GM23338 (cell line): Measurements from ENCODE around the gene ABCC6. TPM values are rescaled to one million over a fixed set of nuclear protein-coding genes. Genes with fewer than 3 reads are reported as not detected.

Source experiments
- ATAC-seq: fragments of 200-7000 bp; cut with Tn5 transposase; 3 replicates; pipeline ENCODE4 v1.9.1; 2020
- DNase-seq: peaks from one replicate; pipeline ENCODE4 v3.0.0-alpha.2; 2015; ENCODE audit warnings: low spot score
- H2AFZ ChIP-seq: fragments of 200-600 bp; sonication (generic); 2 replicates; pipeline ENCODE4 v1.8.0; 2016; ENCODE audit warnings: antibody characterized with exemption, mild to moderate bottlenecking, moderate library complexity
- H3F3A ChIP-seq: fragments of 200-600 bp; sonication (generic); replicated peaks from 2 replicates; pipeline ENCODE4 v1.8.0; 2017; ENCODE audit warnings: antibody characterized with exemption, mixed run types, low read depth
- H3K27ac ChIP-seq: fragments of 200-600 bp; sonication (generic); 2 replicates; pipeline ENCODE4 v1.6.1; 2016; ENCODE audit warnings: low read depth
- H3K27me3 ChIP-seq: fragments of 200-600 bp; sonication (generic); 2 replicates; pipeline ENCODE4 v1.8.0; 2016; ENCODE audit warnings: mild to moderate bottlenecking, mixed run types, moderate library complexity; ENCODE audit not compliant: insufficient read depth
- H3K36me3 ChIP-seq: fragments of 200-600 bp; sonication (generic); 2 replicates; pipeline ENCODE4 v1.8.0; 2016; ENCODE audit warnings: mild to moderate bottlenecking; ENCODE audit not compliant: insufficient read depth
- H3K4me1 ChIP-seq: fragments of 200-600 bp; sonication (generic); 2 replicates; pipeline ENCODE4 v1.8.0; 2016; ENCODE audit warnings: mild to moderate bottlenecking, moderate library complexity; ENCODE audit not compliant: insufficient read depth
- H3K4me2 ChIP-seq: fragments of 200-600 bp; sonication (generic); 2 replicates; pipeline ENCODE4 v1.7.1; 2017; ENCODE audit warnings: mixed run types
- H3K4me3 ChIP-seq: fragments of 200-600 bp; sonication (generic); 2 replicates; pipeline ENCODE4 v1.6.1; 2016; ENCODE audit warnings: mixed run types
- H3K79me2 ChIP-seq: fragments of 200-600 bp; sonication (generic); replicated peaks from 2 replicates; pipeline ENCODE4 v1.8.0; 2017; ENCODE audit warnings: mild to moderate bottlenecking; ENCODE audit not compliant: insufficient read depth
- H3K9me2 ChIP-seq: fragments of 200-600 bp; sonication (generic); 2 replicates; pipeline ENCODE4 v1.8.0; 2017; ENCODE audit not compliant: insufficient read depth
- H4K20me1 ChIP-seq: fragments of 200-600 bp; sonication (generic); replicated peaks from 2 replicates; pipeline ENCODE4 v1.8.0; 2017; ENCODE audit warnings: mild to moderate bottlenecking; ENCODE audit not compliant: insufficient read depth
- H3K27ac Mint-ChIP-seq: 2 replicates; pipeline ENCODE4 v1.8.0; 2020; ENCODE audit warnings: inconsistent platforms, mild to moderate bottlenecking, moderate library complexity, mixed read lengths
- H3K27me3 Mint-ChIP-seq: 3 replicates; pipeline ENCODE4 v1.8.0; 2022; ENCODE audit warnings: low read depth, mild to moderate bottlenecking, moderate library complexity, mixed read lengths, inconsistent platforms; ENCODE audit not compliant: insufficient read depth, poor library complexity
- H3K36me3 Mint-ChIP-seq: 3 replicates; pipeline ENCODE4 v1.8.0; 2021; ENCODE audit warnings: low read depth, mild to moderate bottlenecking, inconsistent platforms, moderate library complexity, mixed read lengths
- H3K4me1 Mint-ChIP-seq: 3 replicates; pipeline ENCODE4 v1.8.0; 2020; ENCODE audit warnings: mild to moderate bottlenecking, inconsistent platforms, mixed read lengths
- H3K4me3 Mint-ChIP-seq: 3 replicates; pipeline ENCODE4 v1.8.0; 2021; ENCODE audit warnings: moderate library complexity, mild to moderate bottlenecking, inconsistent platforms, mixed read lengths
- H3K9me3 Mint-ChIP-seq: 3 replicates; pipeline ENCODE4 v1.8.0; 2020; ENCODE audit warnings: moderate library complexity, mild to moderate bottlenecking, inconsistent platforms, mixed read lengths
- CREB1 ChIP-seq: fragments of 250-450 bp; sonication (Bioruptor Pico); IDR thresholded peaks from 2 replicates; pipeline ENCODE4 v1.5.0; 2020; ENCODE audit warnings: low read depth, mild to moderate bottlenecking, moderate library complexity
- EZH2 ChIP-seq: fragments of 200-600 bp; sonication (generic); IDR thresholded peaks from one replicate; pipeline ENCODE4 v1.8.0; 2017; ENCODE audit warnings: antibody characterized with exemption, mild to moderate bottlenecking, low read depth; ENCODE audit not compliant: unreplicated experiment
- EZH2phosphoT487 ChIP-seq: fragments of 200-600 bp; sonication (generic); IDR thresholded peaks from one replicate; pipeline ENCODE4 v1.8.1; 2018; ENCODE audit warnings: antibody characterized with exemption; ENCODE audit not compliant: unreplicated experiment
- JUNB ChIP-seq: IDR thresholded peaks from one replicate; pipeline ENCODE4 v1.6.1; 2016; ENCODE audit warnings: antibody characterized with exemption; ENCODE audit not compliant: unreplicated experiment
- NANOG ChIP-seq: IDR thresholded peaks from 2 replicates; pipeline ENCODE4 v1.6.1; 2016; ENCODE audit warnings: antibody characterized with exemption, borderline replicate concordance
- POLR2AphosphoS5 ChIP-seq: IDR thresholded peaks from 2 replicates; pipeline ENCODE4 v1.6.1; 2016; ENCODE audit warnings: antibody characterized with exemption, low read depth
- STAT1 ChIP-seq: IDR thresholded peaks from one replicate; pipeline ENCODE4 v1.6.1; 2016; ENCODE audit warnings: antibody characterized with exemption; ENCODE audit not compliant: unreplicated experiment
- ZNF331 ChIP-seq: fragments of 250-450 bp; sonication (Bioruptor Pico); IDR thresholded peaks from 2 replicates; pipeline ENCODE4 v1.5.0; 2020; ENCODE audit warnings: low read depth, mild to moderate bottlenecking, moderate library complexity
- polyA plus RNA-seq: library from polyadenylated mRNA; unstranded; fragments of >200 nt; fragmentation: Nextera tagmentation; extraction: Ambion mirVana; gene quantifications from 2 replicates; pipeline ENCODE4 v1.2.1, GENCODE V29; 2016
- total RNA-seq: library from RNA; depleted of rRNA; stranded (reverse); fragments of >200 nt; shearing (Covaris generic); gene quantifications from 2 replicates; pipeline ENCODE4 v1.2.3, GENCODE V29; 2014
- TF ChIP-seq, protein P1 (sequence below), 2 experiments: fragments of 200-600 bp in 1 of 2; sonication (generic) in 1 of 2; conservative IDR thresholded peaks; 2 replicates each; pipeline versions ENCODE4 v1.5.1 to v1.6.1; 2016 to 2017; ENCODE audit warnings: antibody characterized with exemption in 2 of 2, low read depth in 2 of 2, mild to moderate bottlenecking in 2 of 2, moderate library complexity in 1 of 2
- TF ChIP-seq, protein P2 (sequence below): IDR thresholded peaks from 2 replicates; pipeline ENCODE4 v1.6.1; 2016; ENCODE audit warnings: antibody characterized with exemption

The ABCC6 gene
- total and polyA plus RNA-seq, 2 experiments from 2014 or later: 0.73 to 2.8 TPM

DNA sequence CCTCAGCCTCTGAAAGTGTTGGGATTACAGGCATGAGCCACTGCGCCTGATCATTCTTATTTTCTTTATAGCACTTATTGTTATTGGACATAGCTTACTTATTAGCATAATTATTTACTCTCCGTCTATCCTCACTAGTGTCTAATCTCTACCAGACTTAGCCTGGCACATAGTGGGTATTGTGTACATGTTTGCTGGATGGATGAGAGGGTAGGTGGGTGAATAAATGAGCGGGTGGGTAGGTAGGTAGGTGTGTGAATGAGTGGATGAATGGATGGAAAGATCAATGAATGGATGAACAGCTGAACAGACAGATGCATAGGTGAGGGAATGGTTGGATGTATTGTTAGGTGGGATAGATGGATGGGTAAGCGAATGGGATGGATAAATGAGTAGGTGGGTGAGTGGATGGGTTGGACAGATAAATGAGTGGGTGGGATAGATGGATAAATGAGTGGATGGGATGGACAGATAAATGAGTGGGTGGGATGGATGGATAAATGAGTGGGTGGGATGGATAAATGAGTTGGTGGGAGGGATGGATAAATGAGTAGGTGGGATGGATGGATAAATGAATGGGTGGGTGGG is 51.9 kb downstream of the ABCC6 start:
- ATAC-seq: no peak
- no peaks in the 10 kb centered on the region for H3K36me3 Mint-ChIP-seq
- Histone ChIP-seq H3K4me2 (no peak overlapping the region), H4K20me1 (no peaks in the 10 kb centered on the region), H3K27me3 (no peaks in the 10 kb centered on the region), H3K9me2 (no peaks in the 10 kb centered on the region), H3K36me3 (no peaks in the 10 kb centered on the region), H3K27ac (no peak overlapping the region), H2AFZ (no peak overlapping the region), H3F3A (no peaks in the 10 kb centered on the region), H3K79me2 (no peaks in the 10 kb centered on the region), H3K4me3 (no peak overlapping the region), H3K4me1 (no peaks in the 10 kb centered on the region)
- peaks cover 10% of the 10 kb centered on the region for H3K27me3 Mint-ChIP-seq
- TF ChIP-seq CREB1: no peak
- TF ChIP-seq EZH2phosphoT487: no peak
- no peak for TF ChIP-seq STAT1
- TF ChIP-seq NANOG: no peak
- TF ChIP-seq, protein P1, sequence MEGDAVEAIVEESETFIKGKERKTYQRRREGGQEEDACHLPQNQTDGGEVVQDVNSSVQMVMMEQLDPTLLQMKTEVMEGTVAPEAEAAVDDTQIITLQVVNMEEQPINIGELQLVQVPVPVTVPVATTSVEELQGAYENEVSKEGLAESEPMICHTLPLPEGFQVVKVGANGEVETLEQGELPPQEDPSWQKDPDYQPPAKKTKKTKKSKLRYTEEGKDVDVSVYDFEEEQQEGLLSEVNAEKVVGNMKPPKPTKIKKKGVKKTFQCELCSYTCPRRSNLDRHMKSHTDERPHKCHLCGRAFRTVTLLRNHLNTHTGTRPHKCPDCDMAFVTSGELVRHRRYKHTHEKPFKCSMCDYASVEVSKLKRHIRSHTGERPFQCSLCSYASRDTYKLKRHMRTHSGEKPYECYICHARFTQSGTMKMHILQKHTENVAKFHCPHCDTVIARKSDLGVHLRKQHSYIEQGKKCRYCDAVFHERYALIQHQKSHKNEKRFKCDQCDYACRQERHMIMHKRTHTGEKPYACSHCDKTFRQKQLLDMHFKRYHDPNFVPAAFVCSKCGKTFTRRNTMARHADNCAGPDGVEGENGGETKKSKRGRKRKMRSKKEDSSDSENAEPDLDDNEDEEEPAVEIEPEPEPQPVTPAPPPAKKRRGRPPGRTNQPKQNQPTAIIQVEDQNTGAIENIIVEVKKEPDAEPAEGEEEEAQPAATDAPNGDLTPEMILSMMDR (conservative IDR thresholded peaks at IDR 0.05; ENCODE audit: low read depth in 2 of 2): no peak
- no peak for TF ChIP-seq JUNB
- no peak for TF ChIP-seq EZH2
- no peak for TF ChIP-seq ZNF331 (CRISPR knock-in tag)
- TF ChIP-seq, protein P2, sequence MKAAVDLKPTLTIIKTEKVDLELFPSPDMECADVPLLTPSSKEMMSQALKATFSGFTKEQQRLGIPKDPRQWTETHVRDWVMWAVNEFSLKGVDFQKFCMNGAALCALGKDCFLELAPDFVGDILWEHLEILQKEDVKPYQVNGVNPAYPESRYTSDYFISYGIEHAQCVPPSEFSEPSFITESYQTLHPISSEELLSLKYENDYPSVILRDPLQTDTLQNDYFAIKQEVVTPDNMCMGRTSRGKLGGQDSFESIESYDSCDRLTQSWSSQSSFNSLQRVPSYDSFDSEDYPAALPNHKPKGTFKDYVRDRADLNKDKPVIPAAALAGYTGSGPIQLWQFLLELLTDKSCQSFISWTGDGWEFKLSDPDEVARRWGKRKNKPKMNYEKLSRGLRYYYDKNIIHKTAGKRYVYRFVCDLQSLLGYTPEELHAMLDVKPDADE: no peak
- no peak for TF ChIP-seq POLR2AphosphoS5
- H3K4me3 Mint-ChIP-seq: no peak overlapping the region
- DNase-seq: no peak
- H3K27ac Mint-ChIP-seq: no peak overlapping the region
- H3K4me1 Mint-ChIP-seq: no peaks in the 10 kb centered on the region
- no peaks in the 10 kb centered on the region for H3K9me3 Mint-ChIP-seq

DNA sequence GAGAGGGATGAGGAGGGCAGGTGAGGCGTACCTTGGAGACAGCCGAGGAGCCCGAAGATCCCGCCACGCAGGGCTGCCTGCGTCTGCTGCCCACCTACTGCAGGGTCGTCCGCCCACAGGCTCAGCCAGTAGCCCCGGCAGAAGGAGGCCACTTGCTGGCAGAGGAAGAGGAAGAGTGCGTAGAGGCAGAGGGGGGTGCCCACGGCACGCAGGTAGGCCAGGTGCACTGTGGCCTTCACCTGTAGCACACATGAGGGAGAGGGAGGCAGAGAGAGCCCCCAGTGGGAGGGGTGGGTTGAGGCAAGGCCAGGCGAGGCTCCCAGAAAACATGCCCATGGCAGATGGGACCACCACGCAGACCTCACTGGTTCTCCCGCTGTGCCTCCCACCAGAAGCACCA is 53.7 kb downstream of the ABCC6 start:
- Histone ChIP-seq H3K27me3 (no peaks in the 10 kb centered on the region), H4K20me1 (no peaks in the 10 kb centered on the region), H3F3A (no peaks in the 10 kb centered on the region), H2AFZ (no peak overlapping the region), H3K36me3 (no peaks in the 10 kb centered on the region), H3K4me2 (no peak overlapping the region), H3K4me3 (no peak overlapping the region), H3K27ac (no peak overlapping the region), H3K9me2 (no peaks in the 10 kb centered on the region), H3K4me1 (no peaks in the 10 kb centered on the region), H3K79me2 (no peaks in the 10 kb centered on the region)
- peaks cover 10% of the 10 kb centered on the region for H3K27me3 Mint-ChIP-seq
- no peak overlapping the region for H3K4me3 Mint-ChIP-seq
- no peak for TF ChIP-seq NANOG
- no peak for TF ChIP-seq CREB1
- no peaks in the 10 kb centered on the region for H3K9me3 Mint-ChIP-seq
- H3K4me1 Mint-ChIP-seq: no peaks in the 10 kb centered on the region
- ATAC-seq (no peak), DNase-seq (no peak)
- no peak overlapping the region for H3K27ac Mint-ChIP-seq
- no peaks in the 10 kb centered on the region for H3K36me3 Mint-ChIP-seq
